Fibroblast of skin of scalp (primary cell): ENCODE measurements around the gene CRADD.
"Not testable (repeated sequence)": the region's sequence is repeated elsewhere in the genome, so short reads cannot be mapped to it uniquely, and the experiment has no call there.

Experiments used
- DNase-seq: peaks from one replicate; pipeline ENCODE4 v3.0.0-alpha.2; 2013

The CRADD gene

GRCh38 chr12:93877446-93877845, 200.3 kb downstream of the CRADD start:
- DNase-seq = no peak

- DNase-seq = peak; percentile 73
Measured at GRCh38 chr12:93879476-93880421, 202.6 kb downstream of the CRADD start.

- DNase-seq = no peak
Measured at GRCh38 chr12:93880853-93881522, 203.8 kb downstream of the CRADD start.

- DNase-seq = no peak
Measured at GRCh38 chr12:93882763-93883162, 205.6 kb downstream of the CRADD start.

- DNase-seq = peak; percentile 90
Measured at GRCh38 chr12:93883436-93884154, 206.4 kb downstream of the CRADD start.

- peak; percentile 59 for DNase-seq
Measured at GRCh38 chr12:93884794-93885460, 207.8 kb downstream of the CRADD start.

- not testable (repeated sequence) for DNase-seq
Measured at GRCh38 chr12:93885973-93886532, 208.9 kb downstream of the CRADD start.

GRCh38 chr12:93886533-93887511, 209.6 kb downstream of the CRADD start:
- DNase-seq = peak; percentile 90

- no peak for DNase-seq
Measured at GRCh38 chr12:93888964-93889363, 211.8 kb downstream of the CRADD start.

- no peak for DNase-seq
Measured at GRCh38 chr12:93889516-93890212, 212.5 kb downstream of the CRADD start.

- DNase-seq = no peak
Measured at GRCh38 chr12:93892423-93893268, 215.5 kb downstream of the CRADD start.

- DNase-seq = peak; percentile 77
Measured at GRCh38 chr12:93894391-93895088, 217.4 kb downstream of the CRADD start.

GRCh38 chr12:93895089-93895445, 217.9 kb downstream of the CRADD start:
- peak; percentile 64 for DNase-seq

GRCh38 chr12:93896427-93896826, 219.3 kb downstream of the CRADD start:
- no peak for DNase-seq

GRCh38 chr12:93896952-93897351, 219.8 kb downstream of the CRADD start:
- no peak for DNase-seq

- no peak for DNase-seq
Measured at GRCh38 chr12:93901739-93902138, 224.6 kb downstream of the CRADD start.

GRCh38 chr12:93902192-93902591, 225.0 kb downstream of the CRADD start:
- DNase-seq = no peak

- DNase-seq = no peak
Measured at GRCh38 chr12:93902736-93903562, 225.8 kb downstream of the CRADD start.
